K562 (cell line): ENCODE data around the gene PLEKHO1. TPM values are rescaled to one million over a fixed set of nuclear protein-coding genes. Genes with fewer than 3 reads are reported as not detected.
A peak's percentile ranks its signal among the peaks of the same experiment; 100 is the strongest.

Experiments used
- BACH1 ChIP-seq: fragments of 200-800 bp; sonication (Bioruptor generic); IDR thresholded peaks from 2 replicates; pipeline ENCODE4 v1.6.1; 2016; ENCODE audit warnings: missing genetic modification characterization, missing compliant biosample characterization
- DACH1 ChIP-seq: fragments of 450-650 bp; IDR thresholded peaks from 2 replicates; pipeline ENCODE4 v1.6.1; 2018; ENCODE audit not compliant: partially characterized antibody
- KDM1A ChIP-seq, 2 experiments: fragments of 450-650 bp; IDR thresholded peaks; 2 replicates each; pipeline ENCODE4 v1.6.1; 2016; ENCODE audit warnings: mild to moderate bottlenecking in 2 of 2
- TAL1 ChIP-seq: fragments of 450-650 bp; IDR thresholded peaks from 2 replicates; pipeline ENCODE4 v1.6.1; 2016; ENCODE audit warnings: mild to moderate bottlenecking
- polyA plus RNA-seq, 8 experiments: library from polyadenylated mRNA; depleted of rRNA in 4 of 8; stranded (reverse) in 5 of 8; unstranded in 3 of 8; fragments of >200 nt; fragmentation: Nextera tagmentation in 2 of 8; fragmentation: Illumina TruSeq in 1 of 8; extraction: Ambion mirVana in 2 of 8; extraction: Trizol in 1 of 8; gene quantifications; 2 replicates each; pipeline versions ENCODE4 v1.2.1 to v1.2.3, GENCODE V29; 2011 to 2014; ENCODE audit warnings: inconsistent platforms in 1 of 8, missing spikeins in 1 of 8
- total RNA-seq, 7 experiments: library from RNA; depleted of rRNA in 6 of 7; stranded (reverse); fragments of >200 nt in 6 of 7; fragmentation: Illumina TruSeq in 2 of 7; extraction: Trizol in 2 of 7; gene quantifications; 2 replicates each; pipeline versions ENCODE4 v1.2.1 to v1.2.3, GENCODE V29; 2011 to 2021; ENCODE audit warnings: low replicate concordance in 1 of 7
- TF ChIP-seq, protein P1 (sequence below): fragments of 250-450 bp; sonication (Bioruptor Pico); IDR thresholded peaks from 2 replicates; pipeline ENCODE4 v1.8.0; 2021; ENCODE audit warnings: moderate library complexity, mild to moderate bottlenecking, inconsistent platforms
- TF ChIP-seq, protein P2 (sequence below), 2 experiments: fragments of 450-650 bp; conservative IDR thresholded peaks; 2 replicates each; pipeline ENCODE4 v1.6.1; 2017; ENCODE audit warnings: mild to moderate bottlenecking in 2 of 2, moderate library complexity in 2 of 2
- TF ChIP-seq, protein P3 (sequence below), 2 experiments: fragments of 450-650 bp; formaldehyde crosslinking in 1 of 2; IDR thresholded peaks; 2 replicates each; pipeline versions ENCODE4 v1.4.0 to v1.6.1; 2014 to 2020; ENCODE audit warnings: mild to moderate bottlenecking in 2 of 2, borderline replicate concordance in 1 of 2, low read depth in 1 of 2
- TF ChIP-seq, protein P4 (sequence below): sonication (generic); formaldehyde crosslinking; IDR thresholded peaks from 2 replicates; pipeline ENCODE4 v1.8.1; 2023; ENCODE audit warnings: missing genetic modification reagents, mild to moderate bottlenecking, borderline replicate concordance

Gene PLEKHO1
- total and polyA plus RNA-seq, 9 of the 15 experiments (the other 6 are each of a cell fraction or from before 2014, with no cell fraction given), result 0.39 to 16.2 (median 9.6) TPM

DNA sequence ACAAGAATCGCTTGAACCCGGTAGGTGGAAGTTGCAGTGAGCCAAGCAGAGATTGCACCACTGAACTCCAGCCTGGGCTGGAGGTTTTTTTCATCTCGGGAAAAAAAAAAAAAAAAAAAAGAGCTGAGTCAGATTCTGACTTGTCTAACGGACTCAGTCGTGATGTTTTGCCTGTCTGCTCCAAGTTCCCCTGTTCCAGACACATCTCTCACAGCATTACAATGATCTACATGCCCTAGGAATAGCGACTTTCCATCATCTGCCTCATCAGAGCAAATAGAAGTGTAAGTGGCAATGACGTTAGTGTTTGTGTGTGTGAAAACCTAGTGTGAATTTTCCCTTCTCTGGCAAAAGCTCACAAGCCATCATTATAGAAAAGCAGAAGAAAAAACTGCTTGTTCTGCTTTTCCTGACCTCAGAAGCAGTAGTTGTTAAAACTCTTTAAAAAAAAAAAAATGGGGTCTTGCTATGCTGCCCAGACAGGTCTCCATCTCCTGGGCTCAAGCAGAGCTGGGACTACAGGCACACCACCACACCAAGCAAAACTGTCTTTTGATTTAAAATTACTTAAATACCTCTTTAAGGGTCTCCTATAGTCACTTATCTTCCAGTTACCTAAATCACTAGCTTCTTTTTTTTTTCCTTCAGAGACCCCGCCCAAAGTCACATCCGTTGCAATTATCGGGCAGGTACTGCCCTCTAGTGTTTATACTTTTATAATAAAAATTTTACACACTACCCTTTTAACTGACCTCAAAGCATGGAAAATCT is 37.3 kb downstream of the PLEKHO1 start (continued):
- TF ChIP-seq, protein P1, sequence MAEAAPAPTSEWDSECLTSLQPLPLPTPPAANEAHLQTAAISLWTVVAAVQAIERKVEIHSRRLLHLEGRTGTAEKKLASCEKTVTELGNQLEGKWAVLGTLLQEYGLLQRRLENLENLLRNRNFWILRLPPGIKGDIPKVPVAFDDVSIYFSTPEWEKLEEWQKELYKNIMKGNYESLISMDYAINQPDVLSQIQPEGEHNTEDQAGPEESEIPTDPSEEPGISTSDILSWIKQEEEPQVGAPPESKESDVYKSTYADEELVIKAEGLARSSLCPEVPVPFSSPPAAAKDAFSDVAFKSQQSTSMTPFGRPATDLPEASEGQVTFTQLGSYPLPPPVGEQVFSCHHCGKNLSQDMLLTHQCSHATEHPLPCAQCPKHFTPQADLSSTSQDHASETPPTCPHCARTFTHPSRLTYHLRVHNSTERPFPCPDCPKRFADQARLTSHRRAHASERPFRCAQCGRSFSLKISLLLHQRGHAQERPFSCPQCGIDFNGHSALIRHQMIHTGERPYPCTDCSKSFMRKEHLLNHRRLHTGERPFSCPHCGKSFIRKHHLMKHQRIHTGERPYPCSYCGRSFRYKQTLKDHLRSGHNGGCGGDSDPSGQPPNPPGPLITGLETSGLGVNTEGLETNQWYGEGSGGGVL (CRISPR knock-in tag), result no peak
- peak; percentile 88 for TF ChIP-seq BACH1 (tag)
- no peak for TF ChIP-seq TAL1
- TF ChIP-seq, protein P2, sequence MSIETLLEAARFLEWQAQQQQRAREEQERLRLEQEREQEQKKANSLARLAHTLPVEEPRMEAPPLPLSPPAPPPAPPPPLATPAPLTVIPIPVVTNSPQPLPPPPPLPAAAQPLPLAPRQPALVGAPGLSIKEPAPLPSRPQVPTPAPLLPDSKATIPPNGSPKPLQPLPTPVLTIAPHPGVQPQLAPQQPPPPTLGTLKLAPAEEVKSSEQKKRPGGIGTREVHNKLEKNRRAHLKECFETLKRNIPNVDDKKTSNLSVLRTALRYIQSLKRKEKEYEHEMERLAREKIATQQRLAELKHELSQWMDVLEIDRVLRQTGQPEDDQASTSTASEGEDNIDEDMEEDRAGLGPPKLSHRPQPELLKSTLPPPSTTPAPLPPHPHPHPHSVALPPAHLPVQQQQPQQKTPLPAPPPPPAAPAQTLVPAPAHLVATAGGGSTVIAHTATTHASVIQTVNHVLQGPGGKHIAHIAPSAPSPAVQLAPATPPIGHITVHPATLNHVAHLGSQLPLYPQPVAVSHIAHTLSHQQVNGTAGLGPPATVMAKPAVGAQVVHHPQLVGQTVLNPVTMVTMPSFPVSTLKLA (conservative IDR thresholded peaks at IDR 0.05), result 0 out of 4 replicates have a peak, but pooled peaks of 1 of the 2 experiments have one; percentile 20
- TF ChIP-seq, protein P3, sequence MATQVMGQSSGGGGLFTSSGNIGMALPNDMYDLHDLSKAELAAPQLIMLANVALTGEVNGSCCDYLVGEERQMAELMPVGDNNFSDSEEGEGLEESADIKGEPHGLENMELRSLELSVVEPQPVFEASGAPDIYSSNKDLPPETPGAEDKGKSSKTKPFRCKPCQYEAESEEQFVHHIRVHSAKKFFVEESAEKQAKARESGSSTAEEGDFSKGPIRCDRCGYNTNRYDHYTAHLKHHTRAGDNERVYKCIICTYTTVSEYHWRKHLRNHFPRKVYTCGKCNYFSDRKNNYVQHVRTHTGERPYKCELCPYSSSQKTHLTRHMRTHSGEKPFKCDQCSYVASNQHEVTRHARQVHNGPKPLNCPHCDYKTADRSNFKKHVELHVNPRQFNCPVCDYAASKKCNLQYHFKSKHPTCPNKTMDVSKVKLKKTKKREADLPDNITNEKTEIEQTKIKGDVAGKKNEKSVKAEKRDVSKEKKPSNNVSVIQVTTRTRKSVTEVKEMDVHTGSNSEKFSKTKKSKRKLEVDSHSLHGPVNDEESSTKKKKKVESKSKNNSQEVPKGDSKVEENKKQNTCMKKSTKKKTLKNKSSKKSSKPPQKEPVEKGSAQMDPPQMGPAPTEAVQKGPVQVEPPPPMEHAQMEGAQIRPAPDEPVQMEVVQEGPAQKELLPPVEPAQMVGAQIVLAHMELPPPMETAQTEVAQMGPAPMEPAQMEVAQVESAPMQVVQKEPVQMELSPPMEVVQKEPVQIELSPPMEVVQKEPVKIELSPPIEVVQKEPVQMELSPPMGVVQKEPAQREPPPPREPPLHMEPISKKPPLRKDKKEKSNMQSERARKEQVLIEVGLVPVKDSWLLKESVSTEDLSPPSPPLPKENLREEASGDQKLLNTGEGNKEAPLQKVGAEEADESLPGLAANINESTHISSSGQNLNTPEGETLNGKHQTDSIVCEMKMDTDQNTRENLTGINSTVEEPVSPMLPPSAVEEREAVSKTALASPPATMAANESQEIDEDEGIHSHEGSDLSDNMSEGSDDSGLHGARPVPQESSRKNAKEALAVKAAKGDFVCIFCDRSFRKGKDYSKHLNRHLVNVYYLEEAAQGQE (IDR thresholded peaks at IDR 0.05; ENCODE audit: borderline replicate concordance), result peak; percentile 46; the same call in 1 of the 2 replicates
- TF ChIP-seq, protein P3 (CRISPR knock-in tag; IDR thresholded peaks at IDR 0.05; ENCODE audit: low read depth), result no peak
- TF ChIP-seq KDM1A (IDR thresholded peaks at IDR 0.05), result peak; percentile 42 to 57; a peak in 3 of 4 replicates
- TF ChIP-seq, protein P4, sequence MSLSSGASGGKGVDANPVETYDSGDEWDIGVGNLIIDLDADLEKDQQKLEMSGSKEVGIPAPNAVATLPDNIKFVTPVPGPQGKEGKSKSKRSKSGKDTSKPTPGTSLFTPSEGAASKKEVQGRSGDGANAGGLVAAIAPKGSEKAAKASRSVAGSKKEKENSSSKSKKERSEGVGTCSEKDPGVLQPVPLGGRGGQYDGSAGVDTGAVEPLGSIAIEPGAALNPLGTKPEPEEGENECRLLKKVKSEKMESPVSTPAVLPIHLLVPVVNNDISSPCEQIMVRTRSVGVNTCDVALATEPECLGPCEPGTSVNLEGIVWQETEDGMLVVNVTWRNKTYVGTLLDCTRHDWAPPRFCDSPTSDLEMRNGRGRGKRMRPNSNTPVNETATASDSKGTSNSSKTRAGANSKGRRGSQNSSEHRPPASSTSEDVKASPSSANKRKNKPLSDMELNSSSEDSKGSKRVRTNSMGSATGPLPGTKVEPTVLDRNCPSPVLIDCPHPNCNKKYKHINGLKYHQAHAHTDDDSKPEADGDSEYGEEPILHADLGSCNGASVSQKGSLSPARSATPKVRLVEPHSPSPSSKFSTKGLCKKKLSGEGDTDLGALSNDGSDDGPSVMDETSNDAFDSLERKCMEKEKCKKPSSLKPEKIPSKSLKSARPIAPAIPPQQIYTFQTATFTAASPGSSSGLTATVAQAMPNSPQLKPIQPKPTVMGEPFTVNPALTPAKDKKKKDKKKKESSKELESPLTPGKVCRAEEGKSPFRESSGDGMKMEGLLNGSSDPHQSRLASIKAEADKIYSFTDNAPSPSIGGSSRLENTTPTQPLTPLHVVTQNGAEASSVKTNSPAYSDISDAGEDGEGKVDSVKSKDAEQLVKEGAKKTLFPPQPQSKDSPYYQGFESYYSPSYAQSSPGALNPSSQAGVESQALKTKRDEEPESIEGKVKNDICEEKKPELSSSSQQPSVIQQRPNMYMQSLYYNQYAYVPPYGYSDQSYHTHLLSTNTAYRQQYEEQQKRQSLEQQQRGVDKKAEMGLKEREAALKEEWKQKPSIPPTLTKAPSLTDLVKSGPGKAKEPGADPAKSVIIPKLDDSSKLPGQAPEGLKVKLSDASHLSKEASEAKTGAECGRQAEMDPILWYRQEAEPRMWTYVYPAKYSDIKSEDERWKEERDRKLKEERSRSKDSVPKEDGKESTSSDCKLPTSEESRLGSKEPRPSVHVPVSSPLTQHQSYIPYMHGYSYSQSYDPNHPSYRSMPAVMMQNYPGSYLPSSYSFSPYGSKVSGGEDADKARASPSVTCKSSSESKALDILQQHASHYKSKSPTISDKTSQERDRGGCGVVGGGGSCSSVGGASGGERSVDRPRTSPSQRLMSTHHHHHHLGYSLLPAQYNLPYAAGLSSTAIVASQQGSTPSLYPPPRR, result no peak
- no peak for TF ChIP-seq DACH1
